ENCODE data around the gene PTPA.

The PTPA gene

GRCh38 chr9:129174102-129174723, 63.0 kb downstream of the PTPA start:
- WGBS, result under 1% methylated on average over 55 of the region's 55 CpGs
- H3K27ac ChIP-seq (ENCODE audit: low read depth, low read length), result peak overlapping the region; percentile 43; the same call in 1 of the 2 replicates
- peaks cover 52% of the 10 kb centered on the region for H3K27me3 ChIP-seq (ENCODE audit: insufficient read depth, low read length)
- peak overlapping the region; percentile 56 for H3K9ac ChIP-seq (ENCODE audit: low read depth, low read length)
- no peaks in the 10 kb centered on the region for H3K36me3 ChIP-seq (ENCODE audit: insufficient read depth, low read length)
- peak overlapping the region; percentile 65 for H3K4me3 ChIP-seq (ENCODE audit: low read length)
- no peaks in the 10 kb centered on the region for H3K9me3 ChIP-seq (ENCODE audit: insufficient read depth, low read depth, low read length)
- H3K4me1 ChIP-seq (ENCODE audit: insufficient read depth, low read length), result peaks cover 10% of the 10 kb centered on the region

- Histone ChIP-seq H3K4me1 (ENCODE audit: insufficient read depth, low read length) (peaks cover 15% of the 10 kb centered on the region), H3K9ac (ENCODE audit: low read depth, low read length) (peak overlapping the region; percentile 56), H3K9me3 (ENCODE audit: insufficient read depth, low read depth, low read length) (no peaks in the 10 kb centered on the region), H3K4me3 (ENCODE audit: low read length) (peak overlapping the region; percentile 65), H3K27me3 (ENCODE audit: insufficient read depth, low read length) (peaks cover 59% of the 10 kb centered on the region), H3K27ac (ENCODE audit: low read depth, low read length) (peak overlapping the region; percentile 43; the same call in 1 of the 2 replicates), H3K36me3 (ENCODE audit: insufficient read depth, low read length) (no peaks in the 10 kb centered on the region)
- 2% methylated on average over 41 of the region's 53 CpGs for WGBS
Observed at GRCh38 chr9:129174724-129175514, 63.7 kb downstream of the PTPA start.

DNA sequence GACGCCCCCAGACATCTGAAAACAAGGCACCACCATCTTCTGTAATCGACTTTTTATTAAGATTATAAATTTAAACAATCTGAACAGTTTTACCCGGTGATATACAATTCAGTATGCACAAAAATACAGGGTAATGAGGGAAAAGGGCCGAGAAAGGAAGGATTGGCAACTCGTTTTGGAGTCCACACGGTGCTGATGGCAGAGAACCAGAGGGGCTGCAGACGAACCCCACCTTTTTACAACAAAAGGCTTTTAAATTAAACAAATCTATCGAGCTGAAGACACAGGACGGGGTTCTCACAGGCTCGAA, 64.3 kb downstream of the PTPA start:
- peaks cover 64% of the 10 kb centered on the region for H3K27me3 ChIP-seq (ENCODE audit: insufficient read depth, low read length)
- H3K9me3 ChIP-seq (ENCODE audit: insufficient read depth, low read depth, low read length), result no peaks in the 10 kb centered on the region
- peak overlapping the region; percentile 32; the same call in 1 of the 2 replicates for H3K9ac ChIP-seq (ENCODE audit: low read depth, low read length)
- peaks cover 15% of the 10 kb centered on the region for H3K4me1 ChIP-seq (ENCODE audit: insufficient read depth, low read length)
- H3K36me3 ChIP-seq (ENCODE audit: insufficient read depth, low read length), result no peaks in the 10 kb centered on the region
- 3% methylated on average over 9 of the region's 10 CpGs for WGBS
- H3K4me3 ChIP-seq (ENCODE audit: low read length), result peak overlapping the region; percentile 65
- H3K27ac ChIP-seq (ENCODE audit: low read depth, low read length), result no peak overlapping the region

- WGBS, result under 1% methylated on average over 43 of the region's 47 CpGs
- peak overlapping the region; percentile 38; the same call in 1 of the 2 replicates for H3K9ac ChIP-seq (ENCODE audit: low read depth, low read length)
- no peaks in the 10 kb centered on the region for H3K36me3 ChIP-seq (ENCODE audit: insufficient read depth, low read length)
- H3K27ac ChIP-seq (ENCODE audit: low read depth, low read length), result no peak overlapping the region
- no peaks in the 10 kb centered on the region for H3K9me3 ChIP-seq (ENCODE audit: insufficient read depth, low read depth, low read length)
- peak overlapping the region; percentile 65 for H3K4me3 ChIP-seq (ENCODE audit: low read length)
- H3K4me1 ChIP-seq (ENCODE audit: insufficient read depth, low read length), result peaks cover 15% of the 10 kb centered on the region
- H3K27me3 ChIP-seq (ENCODE audit: insufficient read depth, low read length), result peaks cover 70% of the 10 kb centered on the region
Observed at GRCh38 chr9:129175825-129176633, 64.8 kb downstream of the PTPA start.

GRCh38 chr9:129176701-129177442, 65.7 kb downstream of the PTPA start:
- WGBS, result 1% methylated on average over 80 of the region's 80 CpGs
- H3K9me3 ChIP-seq (ENCODE audit: insufficient read depth, low read depth, low read length), result no peaks in the 10 kb centered on the region
- peaks cover 15% of the 10 kb centered on the region for H3K4me1 ChIP-seq (ENCODE audit: insufficient read depth, low read length)
- peak overlapping the region; percentile 65 for H3K4me3 ChIP-seq (ENCODE audit: low read length)
- no peak overlapping the region for H3K27ac ChIP-seq (ENCODE audit: low read depth, low read length)
- H3K9ac ChIP-seq (ENCODE audit: low read depth, low read length), result peak overlapping the region; percentile 38; the same call in 1 of the 2 replicates
- peaks cover 78% of the 10 kb centered on the region for H3K27me3 ChIP-seq (ENCODE audit: insufficient read depth, low read length)
- no peaks in the 10 kb centered on the region for H3K36me3 ChIP-seq (ENCODE audit: insufficient read depth, low read length)

GRCh38 chr9:129177443-129177790, 66.2 kb downstream of the PTPA start:
- Histone ChIP-seq H3K27ac (ENCODE audit: low read depth, low read length) (no peak overlapping the region), H3K4me3 (ENCODE audit: low read length) (peak overlapping the region; percentile 65), H3K9ac (ENCODE audit: low read depth, low read length) (peak overlapping the region; percentile 45; the same call in 1 of the 2 replicates), H3K36me3 (ENCODE audit: insufficient read depth, low read length) (no peaks in the 10 kb centered on the region), H3K9me3 (ENCODE audit: insufficient read depth, low read depth, low read length) (no peaks in the 10 kb centered on the region), H3K4me1 (ENCODE audit: insufficient read depth, low read length) (peaks cover 15% of the 10 kb centered on the region), H3K27me3 (ENCODE audit: insufficient read depth, low read length) (peaks cover 78% of the 10 kb centered on the region)
- under 1% methylated on average over 56 of the region's 56 CpGs for WGBS

GRCh38 chr9:129177791-129178567, 66.8 kb downstream of the PTPA start, which contains the start of gene IER5L:
IER5L (minus strand) TSS chr9:129178261; CDS start chr9:129178052, 209 bp downstream.
- peaks cover 78% of the 10 kb centered on the region for H3K27me3 ChIP-seq (ENCODE audit: insufficient read depth, low read length)
- H3K9ac ChIP-seq (ENCODE audit: low read depth, low read length), result peak within 1 kb of the TSS; percentile 45; the same call in 1 of the 2 replicates
- H3K27ac ChIP-seq (ENCODE audit: low read depth, low read length), result no peak within 1 kb of the TSS
- H3K36me3 ChIP-seq (ENCODE audit: insufficient read depth, low read length), result no peaks in the 10 kb centered on the region
- H3K9me3 ChIP-seq (ENCODE audit: insufficient read depth, low read depth, low read length), result no peaks in the 10 kb centered on the region
- H3K4me1 ChIP-seq (ENCODE audit: insufficient read depth, low read length), result peaks cover 15% of the 10 kb centered on the region
- under 1% methylated on average over 90 of the region's 90 CpGs for WGBS
- peak within 1 kb of the TSS; percentile 65 for H3K4me3 ChIP-seq (ENCODE audit: low read length)

DNA sequence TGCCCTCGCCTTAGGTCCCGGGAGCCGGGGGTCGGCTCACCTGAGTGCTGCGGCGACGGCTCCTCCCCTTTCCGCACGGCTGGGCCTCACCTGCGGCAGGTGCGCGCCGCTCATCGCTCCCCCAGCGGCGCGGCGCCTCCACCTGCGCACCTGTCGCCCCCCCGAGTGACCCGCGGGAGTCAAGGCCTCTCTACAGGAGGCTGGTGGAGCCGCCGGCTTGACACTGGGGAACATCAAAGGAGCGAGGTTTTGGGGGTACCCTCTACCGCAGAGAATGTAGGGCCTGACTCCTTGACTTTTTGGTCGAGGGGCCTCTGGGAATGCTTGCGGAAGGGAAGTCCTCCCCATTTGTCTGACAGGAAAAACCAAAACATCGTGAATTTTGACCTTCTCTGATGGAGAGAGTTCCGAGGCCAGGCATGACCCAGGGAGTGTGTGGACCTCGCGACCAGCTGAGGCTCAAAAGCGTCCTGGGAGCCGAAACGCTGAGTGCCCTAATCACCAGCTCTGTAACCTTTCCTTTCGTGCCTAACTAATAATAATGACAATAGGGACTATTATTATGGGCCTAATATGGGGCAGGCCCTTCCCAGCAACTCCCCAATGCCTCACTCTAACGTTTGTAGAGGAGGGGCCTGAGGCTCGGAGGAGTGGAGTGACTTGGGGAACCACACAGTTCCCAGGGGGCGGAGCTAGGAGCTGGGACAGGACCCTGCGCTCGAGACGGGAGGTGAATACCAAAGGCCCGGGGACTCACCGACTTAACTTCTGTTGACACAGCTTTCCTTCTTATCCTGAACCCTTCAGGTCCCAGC, 67.6 kb downstream of the PTPA start:
- WGBS, result 1% methylated on average over 44 of the region's 45 CpGs
- Histone ChIP-seq H3K4me1 (ENCODE audit: insufficient read depth, low read length) (peaks cover 9% of the 10 kb centered on the region), H3K27ac (ENCODE audit: low read depth, low read length) (no peak overlapping the region), H3K36me3 (ENCODE audit: insufficient read depth, low read length) (no peaks in the 10 kb centered on the region), H3K27me3 (ENCODE audit: insufficient read depth, low read length) (peaks cover 77% of the 10 kb centered on the region), H3K9ac (ENCODE audit: low read depth, low read length) (no peak overlapping the region), H3K4me3 (ENCODE audit: low read length) (peak overlapping the region; percentile 62), H3K9me3 (ENCODE audit: insufficient read depth, low read depth, low read length) (no peaks in the 10 kb centered on the region)

GRCh38 chr9:129181246-129181645, 70.0 kb downstream of the PTPA start:
- Histone ChIP-seq H3K9ac (ENCODE audit: low read depth, low read length) (no peak overlapping the region), H3K4me1 (ENCODE audit: insufficient read depth, low read length) (peaks cover 8% of the 10 kb centered on the region; the same call in 1 of the 2 replicates), H3K4me3 (ENCODE audit: low read length) (no peak overlapping the region), H3K36me3 (ENCODE audit: insufficient read depth, low read length) (no peaks in the 10 kb centered on the region), H3K9me3 (ENCODE audit: insufficient read depth, low read depth, low read length) (no peaks in the 10 kb centered on the region), H3K27ac (ENCODE audit: low read depth, low read length) (no peak overlapping the region), H3K27me3 (ENCODE audit: insufficient read depth, low read length) (peaks cover 72% of the 10 kb centered on the region)
- 71% methylated on average over 5 of the region's 5 CpGs for WGBS
